OCI-LY3 (cell line): ENCODE measurements around the gene HSPA12B.
A peak's percentile ranks its signal among the peaks of the same experiment; 100 is the strongest.

Experiments used
- H2AFZ ChIP-seq: fragments of 200-600, 300-600 bp; shearing (Covaris generic); 2 replicates; pipeline ENCODE4 v1.6.0; 2014; ENCODE audit warnings: antibody characterized with exemption, low read depth, low read length
- H3K27ac ChIP-seq: fragments of 200-600, 300-600 bp; sonication (generic); 2 replicates; pipeline ENCODE4 v1.5.1; 2014; ENCODE audit warnings: mild to moderate bottlenecking, low read length, moderate library complexity, mixed read lengths
- H3K27me3 ChIP-seq: fragments of 200-600, 300-600 bp; sonication (generic); 2 replicates; pipeline ENCODE4 v1.6.1; 2014; ENCODE audit warnings: low read depth, low read length, mixed read lengths
- H3K36me3 ChIP-seq: fragments of 200-600, 300-600 bp; sonication (generic); replicated peaks from 2 replicates; pipeline ENCODE3; 2014; ENCODE audit warnings: low read depth, low read length, mixed read lengths
- H3K4me1 ChIP-seq: fragments of 300-600, 200-600 bp; sonication (generic); 2 replicates; pipeline ENCODE4 v1.6.1; 2014; ENCODE audit warnings: low read length, mixed read lengths
- H3K4me2 ChIP-seq: fragments of 200-600, 300-600 bp; sonication (generic); 2 replicates; pipeline ENCODE4 v1.6.1; 2014; ENCODE audit warnings: low read length, mixed read lengths
- H3K4me3 ChIP-seq: fragments of 300-600, 200-600 bp; sonication (generic); 2 replicates; pipeline ENCODE4 v1.5.1; 2014; ENCODE audit warnings: antibody characterized with exemption, mild to moderate bottlenecking, low read length, moderate library complexity
- H3K79me2 ChIP-seq: fragments of 300-600, 200-600 bp; shearing (Covaris generic); 2 replicates; pipeline ENCODE4 v1.6.1; 2014; ENCODE audit warnings: mild to moderate bottlenecking, low read length, mixed read lengths
- H3K9ac ChIP-seq: fragments of 300-600, 200-600 bp; shearing (Covaris generic); 2 replicates; pipeline ENCODE4 v1.6.0; 2014; ENCODE audit warnings: mild to moderate bottlenecking, low read length, moderate library complexity
- H3K9me3 ChIP-seq: fragments of 200-600, 300-600 bp; shearing (Covaris generic); 2 replicates; pipeline ENCODE4 v1.6.1; 2014; ENCODE audit warnings: low read length, mixed read lengths; ENCODE audit not compliant: insufficient read depth
- H4K20me1 ChIP-seq: fragments of 200-600, 300-600 bp; sonication (generic); 2 replicates; pipeline ENCODE4 v1.6.1; 2016; ENCODE audit warnings: low read length, mixed read lengths; ENCODE audit not compliant: insufficient read depth
- CTCF ChIP-seq: fragments of 200-600, 300-600 bp; sonication (generic); IDR thresholded peaks from 2 replicates; pipeline ENCODE4 v1.5.1; 2014; ENCODE audit warnings: antibody characterized with exemption, low read length, low read depth
- EZH2phosphoT487 ChIP-seq: fragments of 200-600 bp; shearing (Covaris generic); IDR thresholded peaks from 2 replicates; pipeline ENCODE4 v1.6.1; 2018; ENCODE audit warnings: antibody characterized with exemption, mixed run types, low read depth

HSPA12B gene

GRCh38 chr20:3795511-3796468, 63.3 kb downstream of the HSPA12B start, which contains the start of gene CDC25B:
Gene CDC25B (plus strand): TSS chr20:3796310. CDS start chr20:3796532, 222 bp downstream.
- Histone ChIP-seq H3K4me3 (peak within 1 kb of the TSS; percentile 86), H3K27ac (peak within 1 kb of the TSS; percentile 78), H4K20me1 (no peaks in the 10 kb centered on the region), H3K79me2 (peaks cover 8% of the 10 kb centered on the region), H3K9me3 (no peaks in the 10 kb centered on the region), H3K27me3 (no peaks in the 10 kb centered on the region), H3K4me2 (peak within 1 kb of the TSS; percentile 79), H3K9ac (peak within 1 kb of the TSS; percentile 95), H3K4me1 (peaks cover 26% of the 10 kb centered on the region), H3K36me3 (peaks cover 11% of the 10 kb centered on the region), H2AFZ (peak within 1 kb of the TSS; percentile 92)
- no peak; the same call in 1 of the 2 replicates for TF ChIP-seq CTCF
- TF ChIP-seq EZH2phosphoT487: no peak

- no peak overlapping the region for H2AFZ ChIP-seq
- peak overlapping the region; percentile 68 for H3K4me2 ChIP-seq
- TF ChIP-seq EZH2phosphoT487 (no peak), CTCF (no peak)
- peak overlapping the region; percentile 86 for H3K4me3 ChIP-seq
- H3K9me3 ChIP-seq: no peaks in the 10 kb centered on the region
- H3K79me2 ChIP-seq: peaks cover 8% of the 10 kb centered on the region
- peaks cover 19% of the 10 kb centered on the region for H3K36me3 ChIP-seq
- H4K20me1 ChIP-seq: no peaks in the 10 kb centered on the region
- H3K9ac ChIP-seq: peak overlapping the region; percentile 73
- H3K4me1 ChIP-seq: peaks cover 26% of the 10 kb centered on the region
- H3K27ac ChIP-seq: peak overlapping the region; percentile 10; the same call in 1 of the 2 replicates
- no peaks in the 10 kb centered on the region for H3K27me3 ChIP-seq
Observed at GRCh38 chr20:3796477-3797225, 64.2 kb downstream of the HSPA12B start.

- Histone ChIP-seq H3K9me3 (no peaks in the 10 kb centered on the region), H4K20me1 (no peaks in the 10 kb centered on the region), H3K27ac (no peak overlapping the region), H3K4me2 (peak overlapping the region; percentile 68), H3K36me3 (peaks cover 21% of the 10 kb centered on the region), H3K4me3 (peak overlapping the region; percentile 86), H3K27me3 (no peaks in the 10 kb centered on the region), H3K9ac (peak overlapping the region; percentile 73), H2AFZ (no peak overlapping the region), H3K79me2 (peaks cover 8% of the 10 kb centered on the region), H3K4me1 (peaks cover 26% of the 10 kb centered on the region)
- no peak for TF ChIP-seq EZH2phosphoT487
- TF ChIP-seq CTCF: no peak
Observed at GRCh38 chr20:3797226-3797545, 64.7 kb downstream of the HSPA12B start.
